MM.1S (cell line): Measurements from ENCODE around the gene TNIP1.

ENCODE experiments used
- DNase-seq: peaks from one replicate; pipeline ENCODE4 v3.0.0-alpha.2; 2015
- H2AFZ ChIP-seq: fragments of 300-600 bp; sonication (generic); 2 replicates; pipeline ENCODE4 v1.6.0; 2016; ENCODE audit warnings: antibody characterized with exemption, low read length
- H3F3A ChIP-seq: fragments of 300-600 bp; sonication (generic); 2 replicates; pipeline ENCODE4 v1.6.1; 2016; ENCODE audit warnings: mild to moderate bottlenecking, antibody characterized with exemption, low read length, moderate library complexity, mixed read lengths; ENCODE audit not compliant: insufficient read depth
- H3K27ac ChIP-seq: fragments of 300-600 bp; sonication (generic); 2 replicates; pipeline ENCODE4 v1.5.1; 2016; ENCODE audit warnings: mild to moderate bottlenecking, low read length
- H3K27me3 ChIP-seq: fragments of 300-600 bp; sonication (generic); replicated peaks from 2 replicates; pipeline ENCODE4 v1.6.0; 2016; ENCODE audit warnings: low read length; ENCODE audit not compliant: insufficient read depth
- H3K36me3 ChIP-seq: fragments of 300-600 bp; sonication (generic); replicated peaks from 2 replicates; pipeline ENCODE4 v1.6.1; 2016; ENCODE audit warnings: mild to moderate bottlenecking, low read length, mixed read lengths; ENCODE audit not compliant: insufficient read depth
- H3K4me1 ChIP-seq: fragments of 300-600 bp; sonication (generic); 2 replicates; pipeline ENCODE4 v1.6.1; 2016; ENCODE audit warnings: low read length, mixed read lengths
- H3K4me2 ChIP-seq: fragments of 300-600 bp; sonication (generic); 2 replicates; pipeline ENCODE4 v1.6.0; 2016; ENCODE audit warnings: low read depth, low read length
- H3K4me3 ChIP-seq: fragments of 300-600 bp; sonication (generic); 2 replicates; pipeline ENCODE4 v1.5.1; 2016; ENCODE audit warnings: low read length, mixed read lengths
- H3K79me2 ChIP-seq: fragments of 300-600 bp; sonication (generic); 2 replicates; pipeline ENCODE4 v1.6.1; 2016; ENCODE audit warnings: mixed run types, low read length, mixed read lengths
- H3K9ac ChIP-seq: fragments of 300-600 bp; sonication (generic); 2 replicates; pipeline ENCODE4 v1.6.1; 2016; ENCODE audit warnings: low read length, mixed read lengths
- H3K9me2 ChIP-seq: fragments of 300-600 bp; sonication (generic); replicated peaks from 2 replicates; pipeline ENCODE4 v1.6.1; 2016; ENCODE audit warnings: mild to moderate bottlenecking, low read length, mixed read lengths; ENCODE audit not compliant: insufficient read depth
- H3K9me3 ChIP-seq: fragments of 300-600 bp; sonication (generic); replicated peaks from 2 replicates; pipeline ENCODE4 v1.6.1; 2016; ENCODE audit warnings: mild to moderate bottlenecking, low read length, mixed read lengths; ENCODE audit not compliant: insufficient read depth
- H4K20me1 ChIP-seq: fragments of 300-600 bp; sonication (generic); 2 replicates; pipeline ENCODE4 v1.6.1; 2016; ENCODE audit warnings: mild to moderate bottlenecking, low read length, moderate library complexity, mixed read lengths; ENCODE audit not compliant: insufficient read depth
- CTCF ChIP-seq: fragments of 300-600 bp; sonication (generic); IDR thresholded peaks from 2 replicates; pipeline ENCODE4 v1.5.1; 2016; ENCODE audit warnings: antibody characterized with exemption, low read length, mixed read lengths
- EZH2 ChIP-seq: fragments of 300-600 bp; sonication (generic); optimal IDR thresholded peaks from 2 replicates; pipeline ENCODE3; 2017; ENCODE audit warnings: low read depth, mild to moderate bottlenecking, antibody characterized with exemption, low read length, mixed read lengths
- EZH2phosphoT487 ChIP-seq: fragments of 300-600 bp; sonication (generic); IDR thresholded peaks from 2 replicates; pipeline ENCODE4 v1.6.1; 2018; ENCODE audit warnings: antibody characterized with exemption, low read length

The TNIP1 gene

GRCh38 chr5:151107738-151108520 lies 27.1 kb upstream of the TNIP1 start:
- Histone ChIP-seq H3K27ac (no peak overlapping the region), H2AFZ (no peak overlapping the region)
- DNase-seq = no peak

GRCh38 chr5:151107084-151107483 lies 26.2 kb upstream of the TNIP1 start:
- TF ChIP-seq EZH2 (no peak), EZH2phosphoT487 (no peak), CTCF (no peak)
- peaks cover 30% of the 10 kb centered on the region for H3K36me3 ChIP-seq
- DNase-seq = no peak
- no peak overlapping the region for H3K9ac ChIP-seq
- H3K27ac ChIP-seq = no peak overlapping the region
- H3K4me1 ChIP-seq = no peaks in the 10 kb centered on the region
- no peak overlapping the region for H3K4me2 ChIP-seq
- H3K79me2 ChIP-seq = peaks cover 20% of the 10 kb centered on the region
- no peak overlapping the region for H2AFZ ChIP-seq
- H4K20me1 ChIP-seq = 0 out of 2 replicates have a peak, but pooled peaks cover 3% of the 10 kb centered on the region
- no peaks in the 10 kb centered on the region for H3K9me2 ChIP-seq
- H3K4me3 ChIP-seq = no peak overlapping the region
- 0 out of 2 replicates have a peak, but pooled peaks cover 3% of the 10 kb centered on the region for H3F3A ChIP-seq
- H3K27me3 ChIP-seq = no peaks in the 10 kb centered on the region
- H3K9me3 ChIP-seq = no peaks in the 10 kb centered on the region

More at GRCh38 chr5:151107738-151108520, 27.1 kb upstream of the TNIP1 start:
- Histone ChIP-seq H3F3A (0 out of 2 replicates have a peak, but pooled peaks cover 3% of the 10 kb centered on the region), H3K4me1 (no peaks in the 10 kb centered on the region), H3K4me2 (no peak overlapping the region), H3K4me3 (no peak overlapping the region), H3K9me2 (no peaks in the 10 kb centered on the region), H3K9me3 (no peaks in the 10 kb centered on the region), H3K79me2 (peaks cover 28% of the 10 kb centered on the region), H3K9ac (no peak overlapping the region), H3K27me3 (no peaks in the 10 kb centered on the region), H3K36me3 (peaks cover 37% of the 10 kb centered on the region), H4K20me1 (0 out of 2 replicates have a peak, but pooled peaks cover 3% of the 10 kb centered on the region)
- no peak for TF ChIP-seq EZH2phosphoT487
- no peak for TF ChIP-seq EZH2
- no peak for TF ChIP-seq CTCF

GRCh38 chr5:151106509-151106908 lies 25.7 kb upstream of the TNIP1 start:
- H3K27ac ChIP-seq = no peak overlapping the region
- TF ChIP-seq EZH2 (no peak), CTCF (no peak), EZH2phosphoT487 (no peak)
- H3K4me2 ChIP-seq = no peak overlapping the region

More at GRCh38 chr5:151106509-151106908, 25.7 kb upstream of the TNIP1 start:
- 0 out of 2 replicates have a peak, but pooled peaks cover 8% of the 10 kb centered on the region for H3F3A ChIP-seq
- no peaks in the 10 kb centered on the region for H3K4me1 ChIP-seq
- no peaks in the 10 kb centered on the region for H3K27me3 ChIP-seq
- no peak overlapping the region for H3K4me3 ChIP-seq
- no peaks in the 10 kb centered on the region for H3K9me3 ChIP-seq
- no peak overlapping the region for H2AFZ ChIP-seq
- no peak overlapping the region for H3K9ac ChIP-seq
- H4K20me1 ChIP-seq = 0 out of 2 replicates have a peak, but pooled peaks cover 3% of the 10 kb centered on the region
- no peaks in the 10 kb centered on the region for H3K9me2 ChIP-seq
- peaks cover 34% of the 10 kb centered on the region for H3K36me3 ChIP-seq
- peaks cover 20% of the 10 kb centered on the region for H3K79me2 ChIP-seq
- DNase-seq = no peak
